DMS 273 (cell line): ENCODE results near the gene TMEM135.
"Not testable (repeated sequence)": the region's sequence is repeated elsewhere in the genome, so short reads cannot be mapped to it uniquely, and the experiment has no call there.

ENCODE experiments used
- DNase-seq: peaks from one replicate; lab custom pipeline; 2025; ENCODE audit not compliant: unreplicated experiment; lab: John Stamatoyannopoulos, UW

The TMEM135 gene

GRCh38 chr11:87076260-87076783 lies 38.6 kb downstream of the TMEM135 start:
- no peak for DNase-seq

DNA sequence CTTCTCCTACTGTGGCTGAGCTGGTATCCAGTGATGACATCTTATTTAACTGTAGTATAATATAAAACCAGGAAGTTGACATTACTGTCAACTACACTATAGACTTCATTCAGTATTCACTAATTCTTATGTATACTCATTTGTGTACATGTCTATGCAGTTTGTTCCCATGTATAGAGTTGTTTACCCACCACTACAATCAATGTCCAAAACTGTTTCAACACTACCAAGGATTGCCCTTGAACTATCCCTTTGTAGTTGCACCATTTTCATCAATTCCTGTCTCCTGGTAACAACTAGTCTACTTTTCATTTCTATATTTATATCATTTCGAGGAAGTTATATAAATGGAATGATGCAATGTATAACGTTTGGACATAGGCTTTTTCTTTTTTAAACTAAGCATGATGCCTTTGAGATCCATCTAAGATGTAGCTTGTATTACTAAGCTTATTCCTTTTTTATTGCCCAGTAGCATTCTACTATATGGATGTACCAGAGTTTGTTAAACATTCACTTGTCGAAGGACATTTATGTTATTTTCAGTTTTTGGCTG lies 39.2 kb downstream of the TMEM135 start:
- no peak for DNase-seq

GRCh38 chr11:87081358-87081757 lies 43.6 kb downstream of the TMEM135 start:
- no peak for DNase-seq

GRCh38 chr11:87082590-87082989 lies 44.9 kb downstream of the TMEM135 start:
- DNase-seq: no peak

GRCh38 chr11:87083029-87083428 lies 45.3 kb downstream of the TMEM135 start:
- DNase-seq: no peak

GRCh38 chr11:87092159-87092558 lies 54.4 kb downstream of the TMEM135 start:
- DNase-seq: no peak

GRCh38 chr11:87092567-87092966 lies 54.8 kb downstream of the TMEM135 start:
- DNase-seq: no peak

GRCh38 chr11:87097582-87097981 lies 59.8 kb downstream of the TMEM135 start:
- DNase-seq: peak; percentile 60

DNA sequence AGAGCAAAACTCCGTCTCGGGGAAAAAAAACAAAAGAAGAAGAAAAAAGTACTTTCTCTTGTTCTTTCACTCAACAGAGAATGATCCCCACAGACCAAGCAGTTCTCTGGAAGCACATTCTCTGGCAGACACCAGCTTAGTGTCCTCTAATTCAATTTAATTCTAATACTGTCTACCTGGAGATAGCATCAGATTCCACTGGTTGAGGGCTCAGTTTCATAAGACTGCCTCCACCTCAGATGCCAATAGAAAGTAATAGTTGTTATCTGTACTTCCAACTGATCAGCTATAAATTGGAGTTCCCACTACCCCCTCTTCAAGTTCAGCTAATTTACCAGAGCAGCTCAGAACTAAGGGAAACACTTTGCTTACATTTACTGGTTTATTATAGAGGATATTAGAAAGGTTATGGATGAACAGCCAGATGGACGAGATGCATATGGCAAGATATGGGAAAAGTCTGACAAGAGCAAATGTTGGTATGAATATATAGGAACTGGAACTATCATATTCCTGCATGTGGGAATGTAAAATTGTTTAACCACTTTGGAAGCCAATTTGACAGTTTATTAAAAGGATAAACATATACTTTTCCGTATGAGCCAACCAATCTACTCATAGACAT lies 64.3 kb downstream of the TMEM135 start:
- DNase-seq: no peak

DNA sequence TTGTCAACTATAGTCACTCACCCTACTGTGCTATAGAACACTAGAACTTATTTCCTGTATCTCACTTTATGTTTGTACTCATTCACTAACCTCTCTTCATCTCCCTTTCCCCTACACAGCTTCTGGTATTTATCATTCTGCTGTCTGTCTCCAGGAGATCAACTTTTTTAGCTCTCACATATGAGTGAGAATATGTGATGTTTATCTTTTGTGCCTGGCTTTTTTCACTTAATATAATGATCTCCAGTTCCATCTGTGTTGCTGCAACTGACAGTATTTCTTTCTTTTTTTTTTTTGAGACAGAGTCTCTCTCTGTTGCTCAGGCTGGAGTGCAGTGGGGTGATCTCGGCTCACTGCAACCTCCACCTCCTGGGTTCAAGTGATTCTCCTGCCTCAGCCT lies 68.1 kb downstream of the TMEM135 start:
- not testable (repeated sequence) for DNase-seq

GRCh38 chr11:87107379-87107778 lies 69.6 kb downstream of the TMEM135 start:
- DNase-seq: not testable (repeated sequence)

- DNase-seq: no peak
Measured at GRCh38 chr11:87110443-87111131, 72.9 kb downstream of the TMEM135 start.

DNA sequence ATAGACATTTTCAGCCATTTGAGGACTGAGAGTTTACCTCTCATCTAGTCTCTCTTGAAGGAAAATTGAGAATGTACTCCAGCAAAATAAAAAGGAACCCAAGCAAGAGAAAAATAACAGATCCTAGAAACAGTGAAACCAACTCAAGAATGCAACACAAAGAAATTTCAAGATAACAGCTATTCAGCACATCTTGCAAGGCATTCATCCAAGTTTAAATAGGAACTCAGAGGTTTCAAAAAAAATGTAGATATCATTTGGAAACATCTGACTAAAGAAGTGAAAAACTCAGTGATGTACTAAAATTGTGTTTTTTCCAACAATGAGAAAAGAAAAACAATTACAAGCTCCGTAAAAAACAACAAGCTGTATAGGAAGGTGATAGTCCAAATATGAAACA lies 76.4 kb downstream of the TMEM135 start:
- DNase-seq: no peak

DNA sequence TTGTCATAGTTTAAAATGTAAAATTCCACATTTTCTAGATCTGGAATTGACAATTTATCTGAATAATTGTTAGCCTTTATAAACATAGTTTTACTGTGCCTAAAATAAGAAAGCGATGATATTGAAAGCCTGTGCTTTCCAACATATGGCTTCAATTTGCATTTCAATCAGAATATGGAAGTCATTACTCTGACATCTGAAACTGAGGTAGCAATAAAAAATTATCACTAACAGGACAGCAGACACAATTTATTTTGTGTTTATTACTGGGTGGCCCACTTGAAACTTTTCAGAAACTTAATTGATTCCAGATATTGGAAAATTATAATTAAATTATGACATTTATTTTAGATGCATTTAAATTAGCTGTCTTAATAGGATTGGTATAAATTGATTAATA lies 78.5 kb downstream of the TMEM135 start:
- DNase-seq: peak; percentile 9

- no peak for DNase-seq
Measured at GRCh38 chr11:87120937-87121336, 83.2 kb downstream of the TMEM135 start.

DNA sequence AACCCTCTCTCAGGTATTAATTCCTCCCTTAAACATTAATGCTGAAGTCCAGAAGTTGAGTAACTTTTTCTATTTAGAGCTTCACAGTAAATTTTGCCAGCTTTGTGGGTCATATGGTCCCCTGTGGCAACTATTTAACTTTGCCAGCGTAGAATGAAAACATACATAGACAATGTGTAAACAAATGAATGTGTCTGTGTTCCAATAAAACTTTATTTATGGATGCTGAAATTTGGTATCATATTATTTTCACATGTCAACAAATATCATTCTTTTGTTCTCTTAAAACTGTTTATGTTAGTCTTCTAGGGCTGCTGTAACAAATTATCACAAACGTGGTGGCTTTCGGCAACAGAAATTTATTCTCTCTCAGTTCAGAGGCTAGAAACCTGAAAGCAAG lies 85.1 kb downstream of the TMEM135 start:
- DNase-seq: no peak

DNA sequence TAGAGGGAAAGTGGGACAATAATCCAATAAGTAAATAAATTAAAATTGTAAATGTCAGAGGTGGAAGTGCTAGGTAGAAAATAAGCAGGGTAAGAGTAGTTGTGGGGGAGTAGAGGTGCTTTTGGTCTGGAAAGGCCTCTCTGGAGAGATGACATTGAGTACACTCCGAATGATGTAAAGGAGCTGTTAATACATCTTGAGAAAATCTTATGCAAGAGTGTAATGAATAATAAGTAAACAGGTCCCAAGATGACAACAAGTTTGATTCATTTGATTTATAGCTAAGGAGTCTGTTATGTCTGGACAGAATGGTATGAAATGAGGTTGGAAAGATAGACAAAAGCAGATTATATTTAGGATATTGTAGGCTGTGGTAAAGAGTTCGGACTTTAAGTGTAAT lies 87.5 kb downstream of the TMEM135 start:
- DNase-seq: no peak

- DNase-seq: no peak
Measured at GRCh38 chr11:87127101-87127500, 89.4 kb downstream of the TMEM135 start.

GRCh38 chr11:87128372-87128771 lies 90.6 kb downstream of the TMEM135 start:
- no peak for DNase-seq

DNA sequence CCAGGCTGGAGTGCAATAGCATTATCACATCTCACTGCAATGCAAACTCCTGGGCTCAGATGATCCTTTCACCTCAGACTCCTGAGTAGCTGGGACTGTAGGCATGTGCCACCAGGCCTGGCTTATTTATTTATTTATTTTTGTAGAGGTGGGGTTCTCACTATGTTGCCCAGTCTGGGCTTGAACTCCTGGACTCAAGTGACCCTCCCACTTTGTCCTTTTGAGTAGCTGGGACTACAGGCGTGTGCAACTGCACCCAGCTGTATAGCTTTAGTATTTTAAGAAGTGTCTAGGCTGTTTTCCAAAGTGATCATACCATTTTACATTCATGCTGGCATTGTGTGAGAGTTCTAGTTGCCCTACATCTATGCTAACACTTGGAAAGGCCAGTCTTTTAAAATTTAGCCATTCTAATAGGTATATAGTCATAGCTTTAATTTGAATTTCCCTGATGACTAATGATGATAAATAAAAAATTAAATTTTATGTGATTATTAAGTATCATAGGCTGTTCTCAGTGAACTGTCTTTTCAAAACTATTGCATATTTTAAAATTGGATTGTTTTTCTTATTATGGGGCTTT lies 96.9 kb downstream of the TMEM135 start:
- no peak for DNase-seq

GRCh38 chr11:87136236-87136635 lies 98.5 kb downstream of the TMEM135 start:
- no peak for DNase-seq

DNA sequence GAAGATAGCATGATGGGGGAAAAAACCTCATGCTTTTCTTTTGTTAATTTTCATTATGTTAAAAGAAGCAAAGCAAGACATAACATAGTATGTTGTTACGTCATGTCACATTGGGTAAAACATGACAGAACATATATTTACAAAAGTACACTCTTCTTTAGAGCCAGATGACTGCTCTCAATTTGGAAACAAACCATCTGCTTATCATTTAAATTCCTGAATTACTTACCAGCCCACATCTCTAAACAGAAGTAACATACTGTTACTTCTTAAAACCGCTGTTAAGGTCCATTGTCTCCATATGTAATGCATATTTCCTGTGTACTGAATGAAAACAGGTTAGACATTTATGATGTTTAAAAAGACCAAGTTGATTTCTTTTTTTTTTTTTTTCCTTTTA lies 100.0 kb downstream of the TMEM135 start:
- DNase-seq: peak; percentile 5
